A549 (cell line): Measurements from ENCODE around the gene IL10RA.

Experiments used
- CBX8 ChIP-seq: fragments of 200-600 bp; sonication (generic); IDR thresholded peaks from 2 replicates; pipeline ENCODE4 v1.6.1; 2016
- CEBPB ChIP-seq, 2 experiments: fragments of >200 bp in 1 of 2; sonication (Bioruptor Twin) in 1 of 2; formaldehyde crosslinking in 1 of 2; IDR thresholded peaks; 2 replicates each; pipeline ENCODE4 v1.6.1; 2012 to 2016
- CTCF ChIP-seq: fragments of >200 bp; sonication (Bioruptor Twin); formaldehyde crosslinking; IDR thresholded peaks from 3 replicates; pipeline ENCODE4 v1.5.1; 2016
- FOSL2 ChIP-seq, 2 experiments: fragments of 450-650 bp in 1 of 2; fragments of >200 bp in 1 of 2; sonication (Bioruptor Twin) in 1 of 2; formaldehyde crosslinking; IDR thresholded peaks; 2 replicates each; pipeline versions ENCODE4 v1.5.0 to v1.6.1; 2016 to 2020; ENCODE audit warnings: mild to moderate bottlenecking in 1 of 2, moderate library complexity in 1 of 2
- POLR2A ChIP-seq: IDR thresholded peaks from 2 replicates; pipeline ENCODE4 v1.6.1; 2012; ENCODE audit warnings: mild to moderate bottlenecking, low read length
- POLR2AphosphoS2 ChIP-seq: conservative IDR thresholded peaks from 2 replicates; pipeline ENCODE4 v1.6.1; 2012; ENCODE audit warnings: low read length, improper control_type of control experiment, inconsistent platforms
- RARB ChIP-seq: fragments of 250-450 bp; sonication (Bioruptor Pico); IDR thresholded peaks from 2 replicates; pipeline ENCODE4 v1.8.0; 2021; ENCODE audit warnings: mild to moderate bottlenecking, moderate library complexity
- RNF2 ChIP-seq: fragments of 200-600 bp; sonication (generic); IDR thresholded peaks from 2 replicates; pipeline ENCODE4 v1.6.1; 2016; ENCODE audit warnings: low read depth, mild to moderate bottlenecking, antibody characterized with exemption, moderate library complexity, borderline replicate concordance

- TF ChIP-seq POLR2A (no peak), FOSL2 (IDR thresholded peaks at IDR 0.05) (no peak), FOSL2 (CRISPR knock-in tag; IDR thresholded peaks at IDR 0.05) (no peak), CTCF (no peak), RARB (CRISPR knock-in tag) (no peak), CBX8 (no peak), RNF2 (no peak), CEBPB (IDR thresholded peaks at IDR 0.05) (no peak), POLR2AphosphoS2 (no peak)
Observed at GRCh38 chr11:117953024-117953671, 33.0 kb upstream of the IL10RA start.
